GM18505 (cell line): ENCODE data around the gene TDRD3.

Experiments used
- ATAC-seq: cut with Tn5 transposase; IDR thresholded peaks from one replicate; pipeline ENCODE4 v1.9.1; 2021; ENCODE audit not compliant: unreplicated experiment
- POLR2A ChIP-seq: IDR thresholded peaks from 4 replicates; pipeline ENCODE4 v1.6.1; 2011; ENCODE audit warnings: borderline replicate concordance; ENCODE audit not compliant: insufficient read depth, insufficient read length; ENCODE audit errors: extremely low read depth

TDRD3 gene

DNA sequence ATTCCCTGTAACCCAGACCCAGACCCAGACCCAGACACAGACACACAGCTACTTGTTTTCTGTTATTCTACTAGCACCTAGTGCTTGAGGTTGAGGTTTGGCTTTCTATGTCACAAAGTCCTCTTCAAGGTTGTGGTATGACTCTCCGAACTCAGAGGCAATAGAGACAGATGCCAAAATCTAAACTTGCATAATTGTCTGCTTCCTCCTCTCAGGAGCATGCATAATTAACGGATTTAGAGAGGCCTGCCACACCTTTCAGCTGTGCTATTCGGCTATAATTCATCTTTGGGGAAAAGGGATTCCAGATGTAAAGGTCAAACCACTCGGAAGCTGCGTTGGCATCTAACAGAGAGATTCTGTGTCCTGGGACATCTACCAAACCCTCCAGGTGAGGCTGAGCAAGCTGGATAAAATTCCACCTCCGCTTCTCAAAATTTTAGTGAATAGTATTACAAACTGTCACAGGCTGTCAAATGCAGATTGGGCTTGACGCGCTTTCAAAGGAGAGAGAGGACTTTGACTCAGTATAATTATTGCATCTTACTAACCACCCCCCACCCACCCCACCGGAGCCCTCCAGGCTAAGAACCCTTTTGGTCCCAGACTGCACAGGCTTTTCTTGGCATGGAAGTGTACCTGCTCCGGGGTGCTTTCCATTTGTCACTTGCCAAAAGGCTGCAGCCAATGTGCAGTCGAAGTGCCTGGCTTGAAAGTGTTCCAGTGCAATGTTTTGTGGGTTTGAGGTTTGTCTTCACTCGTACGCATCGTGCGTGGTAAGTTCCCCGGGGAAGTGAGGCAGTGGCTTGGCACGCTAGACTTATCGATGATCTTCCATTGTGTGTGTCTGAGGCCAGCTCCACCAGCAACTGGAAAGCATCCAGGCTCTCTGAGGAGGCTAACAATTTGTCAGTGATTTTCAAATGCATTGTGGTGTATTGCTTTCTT lies 194.1 kb downstream of the TDRD3 start:
- ATAC-seq = no peak
- no peak for TF ChIP-seq POLR2A

DNA sequence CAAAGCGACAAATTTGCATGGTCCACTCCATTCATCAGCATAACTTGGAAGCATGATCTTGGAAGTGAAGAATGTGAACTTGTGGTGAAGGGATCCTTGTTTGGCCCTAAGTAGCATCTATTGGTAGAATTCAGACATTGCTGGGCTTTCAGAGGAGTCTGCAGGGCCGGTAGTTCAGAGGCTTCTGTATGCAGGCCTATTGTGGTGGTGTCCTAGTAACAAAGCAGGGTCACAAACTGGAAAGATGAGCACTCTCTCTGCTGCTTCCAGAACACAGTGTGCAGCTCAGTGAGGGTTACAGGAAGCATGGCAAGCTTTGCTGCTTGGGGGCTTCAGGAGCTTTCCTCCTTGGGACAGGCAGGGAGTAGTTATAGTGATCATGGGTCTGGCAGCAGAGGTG lies 206.0 kb downstream of the TDRD3 start:
- no peak for TF ChIP-seq POLR2A
- ATAC-seq = no peak

DNA sequence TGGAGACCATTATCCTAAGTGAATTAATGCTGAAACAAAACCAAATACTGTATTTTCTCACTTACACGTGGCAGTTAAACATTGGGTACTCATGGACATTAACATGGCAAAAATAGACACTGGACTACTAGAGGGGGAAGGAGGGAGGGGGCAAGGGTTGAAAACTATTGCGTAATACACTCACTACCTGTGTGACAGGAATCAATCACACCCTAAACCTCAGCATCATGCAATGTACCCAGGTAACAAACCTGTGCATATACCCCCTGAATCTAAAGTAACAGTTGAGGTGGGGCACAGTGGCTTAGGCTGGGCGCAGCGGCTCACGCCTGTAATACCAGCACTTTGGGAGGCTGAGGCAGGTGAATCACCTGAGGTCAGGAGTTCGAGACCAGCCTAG lies 207.0 kb downstream of the TDRD3 start:
- no peak for ATAC-seq
- no peak for TF ChIP-seq POLR2A

DNA sequence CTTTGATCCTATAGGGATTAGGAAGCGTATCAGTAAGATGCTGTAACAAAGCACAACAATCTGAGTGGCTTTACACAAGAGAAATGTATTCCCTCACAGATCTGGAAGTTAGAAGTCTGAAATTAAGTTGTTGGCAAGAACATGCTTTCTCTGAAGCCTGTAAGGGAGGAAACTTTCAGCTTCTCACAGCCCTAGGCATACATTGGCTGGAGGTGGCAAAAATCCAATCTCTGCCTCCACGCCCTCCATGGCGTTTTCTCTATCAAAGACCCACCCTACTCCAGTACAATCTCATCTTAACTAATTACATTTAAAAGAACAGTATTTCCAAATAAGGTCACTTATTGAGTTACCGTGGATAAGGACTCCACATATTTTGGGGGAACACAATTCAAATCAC lies 211.9 kb downstream of the TDRD3 start:
- TF ChIP-seq POLR2A = no peak
- ATAC-seq = no peak

DNA sequence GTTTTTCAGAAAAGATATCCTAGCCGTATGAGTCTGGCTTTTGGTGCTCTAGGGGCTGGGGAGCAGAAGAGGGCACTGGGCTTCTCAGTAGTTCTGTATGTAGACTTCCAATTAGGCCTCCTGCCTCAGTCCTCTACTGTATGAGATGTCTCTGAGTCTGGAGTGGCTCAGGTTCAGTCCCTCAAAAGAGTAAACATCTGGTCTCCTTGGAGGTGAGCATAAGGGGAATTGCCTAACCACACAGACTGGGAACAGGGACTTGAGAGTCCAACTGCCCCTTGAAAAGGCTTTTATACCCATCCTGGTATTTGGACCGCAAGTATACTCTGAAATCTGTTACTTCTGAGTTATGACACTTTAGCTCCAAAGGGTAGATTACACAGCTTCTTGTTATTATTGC lies 214.5 kb downstream of the TDRD3 start:
- TF ChIP-seq POLR2A = no peak
- no peak for ATAC-seq

DNA sequence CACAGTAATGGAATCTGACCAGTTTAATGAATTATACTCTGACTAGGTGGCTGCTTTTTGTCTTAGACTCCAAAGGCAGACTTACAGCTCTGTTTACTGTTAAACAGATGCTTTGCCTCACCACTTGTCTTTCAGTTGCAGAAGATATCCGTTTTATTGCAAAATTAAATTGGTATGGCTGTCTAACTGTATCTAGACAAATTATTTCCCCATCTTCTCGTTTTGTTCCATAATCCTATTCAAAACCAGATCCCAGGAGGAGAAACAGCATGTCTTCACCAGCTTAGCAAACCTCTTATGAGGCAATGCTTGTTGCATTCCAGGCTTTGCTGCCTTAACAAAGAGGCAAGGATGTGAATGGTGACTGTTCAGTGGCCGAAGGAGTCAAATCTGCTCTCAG lies 215.6 kb downstream of the TDRD3 start:
- no peak for TF ChIP-seq POLR2A
- ATAC-seq = no peak

DNA sequence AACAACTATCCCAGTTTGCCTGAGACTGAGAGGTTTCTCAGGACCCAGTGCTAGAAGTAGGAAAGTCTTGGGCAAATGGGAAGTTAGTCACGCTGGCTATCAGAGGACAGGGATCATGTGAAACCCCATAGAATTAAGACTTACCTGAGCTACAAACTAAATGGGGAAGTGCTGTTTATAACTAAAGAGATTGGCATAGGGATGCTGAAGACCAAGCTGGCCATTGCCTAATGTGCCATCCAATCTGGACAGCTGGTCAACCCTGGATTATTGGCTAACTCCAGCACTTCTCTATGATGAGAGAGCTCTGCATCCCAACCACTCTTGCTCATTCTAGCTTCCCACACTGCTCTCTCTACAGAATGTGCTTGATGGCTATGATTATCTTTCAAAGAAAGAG lies 216.1 kb downstream of the TDRD3 start:
- TF ChIP-seq POLR2A = no peak
- ATAC-seq = no peak

DNA sequence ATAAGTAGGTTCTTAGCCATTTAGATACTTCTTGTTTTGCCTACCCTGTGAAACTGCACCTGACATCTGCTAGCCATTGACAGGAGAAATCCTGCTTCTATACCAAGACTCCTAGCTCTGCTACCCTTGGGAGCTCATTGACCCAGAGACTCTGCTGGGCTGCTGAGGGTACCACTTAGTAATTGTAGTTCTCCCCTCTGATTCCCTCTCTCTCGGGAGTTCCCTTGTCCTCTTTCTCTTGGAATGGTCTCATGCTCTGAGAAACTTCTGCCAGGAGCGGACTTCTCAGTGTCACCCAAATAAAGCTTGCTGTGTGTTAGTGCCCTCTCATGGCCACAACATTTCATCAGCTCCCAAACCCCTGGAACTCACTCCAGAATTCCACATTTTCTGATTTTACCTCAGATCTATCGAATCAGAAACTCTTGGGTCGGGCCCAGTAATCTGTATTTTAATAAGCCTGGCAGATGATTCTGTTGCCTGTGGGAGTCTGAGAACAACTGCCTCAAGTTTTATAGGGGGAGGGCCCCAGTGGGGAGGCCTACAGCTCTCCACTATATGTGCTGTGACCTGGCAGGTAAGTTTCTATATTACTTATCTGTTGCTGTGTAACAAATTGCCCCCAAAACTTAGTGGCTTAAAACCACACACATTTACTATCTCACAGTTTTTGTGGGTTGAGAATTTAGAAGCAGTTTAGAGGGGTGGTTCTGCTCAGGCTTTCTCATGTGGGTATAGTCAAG lies 221.1 kb downstream of the TDRD3 start:
- ATAC-seq = no peak
- TF ChIP-seq POLR2A = no peak

DNA sequence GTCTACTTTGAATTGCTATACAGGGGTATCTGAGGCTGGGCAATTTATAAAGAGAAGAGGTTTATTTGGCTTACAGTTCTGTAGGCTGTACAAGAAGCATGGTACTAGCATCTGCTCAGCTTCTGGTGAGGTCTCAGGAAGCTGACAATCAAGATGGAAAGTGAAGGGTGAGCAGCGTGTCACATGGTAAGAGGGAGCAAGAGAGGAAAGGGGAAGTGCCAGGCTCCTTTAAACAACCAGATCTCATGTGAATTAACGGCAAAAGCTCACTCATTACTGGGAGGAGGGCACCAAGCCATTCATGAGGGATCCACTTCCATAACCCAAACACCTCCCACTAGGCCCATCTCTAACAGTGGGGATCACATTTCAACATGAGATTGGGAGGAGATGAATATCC lies 222.4 kb downstream of the TDRD3 start:
- TF ChIP-seq POLR2A = no peak
- ATAC-seq = no peak

DNA sequence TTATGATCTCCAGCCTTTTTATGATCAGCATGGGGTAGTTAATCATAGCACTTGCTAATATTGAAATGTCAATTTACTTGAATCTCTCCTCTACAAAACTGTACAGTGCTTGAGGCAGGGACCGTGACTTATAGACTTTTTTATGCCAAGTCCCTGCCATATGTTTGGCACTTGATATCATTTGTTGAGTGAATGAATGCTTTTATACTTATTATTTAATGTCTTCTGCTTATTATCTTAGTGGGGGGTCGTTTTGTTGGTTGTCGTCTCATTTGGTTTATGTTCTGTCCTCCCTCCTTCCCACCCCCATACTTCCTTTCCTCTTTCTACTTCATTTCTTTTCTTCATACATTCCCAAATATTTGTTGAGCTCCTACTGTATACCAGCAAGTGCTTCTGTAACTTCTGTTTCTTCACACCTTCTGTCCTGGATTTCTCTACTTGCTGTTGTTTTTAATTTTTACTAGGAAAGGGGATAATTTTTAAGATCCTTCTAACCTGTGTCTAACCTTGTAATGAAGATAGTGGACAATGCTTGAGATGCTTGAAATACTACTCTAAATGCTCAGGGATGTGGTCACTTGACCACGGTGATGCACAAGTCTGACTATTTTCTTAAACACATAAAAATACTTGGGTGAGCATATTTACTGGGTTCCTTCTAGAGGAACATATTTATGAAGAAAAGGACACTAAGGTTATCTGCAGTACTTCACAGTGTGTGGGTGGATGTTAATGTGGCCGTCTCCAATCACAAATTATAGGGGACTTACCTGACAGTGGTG lies 223.8 kb downstream of the TDRD3 start:
- ATAC-seq = no peak

DNA sequence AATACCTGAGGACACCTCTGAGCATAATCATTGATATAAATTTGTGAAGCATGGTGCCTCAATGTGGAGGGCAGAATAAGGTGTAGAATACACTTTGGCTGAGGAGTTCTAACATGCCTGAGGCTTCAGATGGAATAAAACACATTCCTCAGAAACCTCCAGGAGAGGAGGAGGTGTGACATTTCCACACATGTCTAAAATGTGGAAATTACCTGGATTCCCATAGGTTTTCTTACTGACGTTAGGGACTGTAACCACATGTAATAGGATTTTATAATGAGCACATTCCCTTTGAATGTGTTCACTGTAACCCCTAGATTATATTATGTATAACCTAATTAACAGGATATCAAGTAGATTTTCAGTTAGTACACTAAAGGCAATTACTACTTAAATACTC lies 226.1 kb downstream of the TDRD3 start:
- no peak for ATAC-seq
- no peak for TF ChIP-seq POLR2A

More for the DNA sequence above, 223.8 kb downstream of the TDRD3 start:
- TF ChIP-seq POLR2A = no peak
